Embryonic facial prominence (tissue), 1 donor: ENCODE data around the gene MT1M.
"Not testable (repeated sequence)": the region's sequence is repeated elsewhere in the genome, so short reads cannot be mapped to it uniquely, and the experiment has no call there.

Source experiments
- DNase-seq: peaks from one replicate; pipeline ENCODE4 v3.0.0-alpha.2; 2016; ENCODE audit errors: extremely low spot score

Gene MT1M

DNA sequence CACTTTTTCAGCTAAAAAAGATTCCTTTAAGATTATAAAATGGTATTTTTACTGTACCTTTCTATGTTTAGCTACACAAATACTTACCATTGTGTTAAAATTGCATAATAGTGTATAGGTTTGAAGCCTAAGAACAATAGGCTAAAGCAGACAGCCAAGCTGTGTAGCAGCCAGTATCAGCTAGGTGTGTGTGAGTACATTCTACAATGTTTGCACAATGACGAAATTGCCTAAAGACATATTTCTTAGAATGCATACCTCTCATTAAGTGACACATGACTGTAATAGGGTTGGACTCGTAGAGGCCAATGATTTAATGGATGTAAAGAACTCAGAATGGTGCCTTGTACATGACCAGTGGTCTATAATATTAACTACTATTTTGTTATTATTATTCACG, 17.4 kb downstream of the MT1M start:
- no peak for DNase-seq

DNA sequence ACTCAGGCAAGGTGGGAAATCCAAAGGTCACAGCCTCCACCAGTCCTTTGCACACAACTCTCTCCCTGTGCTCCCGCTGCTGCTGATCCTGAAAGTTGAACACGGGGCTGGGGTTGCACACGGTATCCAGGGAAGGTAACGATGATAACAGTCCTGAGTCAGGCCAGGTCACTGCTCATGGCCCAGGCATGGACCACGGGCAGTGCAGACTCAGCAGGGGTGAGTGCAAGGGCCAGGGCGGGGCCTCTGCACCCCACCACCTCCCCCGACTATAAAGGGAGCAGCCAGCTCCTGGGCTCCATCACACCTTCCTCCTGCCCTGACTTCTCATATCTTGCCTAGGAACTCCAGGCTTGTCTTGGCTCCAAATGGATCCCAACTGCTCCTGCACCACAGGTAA, 19.1 kb downstream of the MT1M start, which contains the start of gene MT1B:
Gene MT1B, plus strand, starts transcription at position 301 of the 400 bp plus-strand sequence. Its CDS starts 68 bp downstream, at position 369.
- DNase-seq, result no peak

DNA sequence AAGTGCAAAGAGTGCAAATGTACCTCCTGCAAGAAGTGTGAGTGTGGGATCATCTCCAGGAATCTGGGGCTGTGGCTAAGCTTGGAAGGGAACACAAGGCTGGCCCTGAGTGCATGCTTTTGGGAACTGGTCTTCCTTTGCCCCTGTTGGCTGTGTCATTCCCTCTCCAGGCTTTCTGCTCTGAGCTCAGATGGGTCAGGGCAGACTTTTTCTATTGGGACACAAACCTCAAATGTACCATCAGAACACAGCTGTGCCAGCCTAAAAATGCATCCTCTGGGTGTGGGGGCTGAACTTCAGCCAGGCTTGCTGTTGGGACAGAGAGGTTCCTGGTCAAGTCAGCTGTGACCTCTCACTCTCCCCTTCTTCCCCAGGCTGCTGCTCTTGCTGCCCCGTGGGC, 20.1 kb downstream of the MT1M start:
- DNase-seq, result no peak

DNA sequence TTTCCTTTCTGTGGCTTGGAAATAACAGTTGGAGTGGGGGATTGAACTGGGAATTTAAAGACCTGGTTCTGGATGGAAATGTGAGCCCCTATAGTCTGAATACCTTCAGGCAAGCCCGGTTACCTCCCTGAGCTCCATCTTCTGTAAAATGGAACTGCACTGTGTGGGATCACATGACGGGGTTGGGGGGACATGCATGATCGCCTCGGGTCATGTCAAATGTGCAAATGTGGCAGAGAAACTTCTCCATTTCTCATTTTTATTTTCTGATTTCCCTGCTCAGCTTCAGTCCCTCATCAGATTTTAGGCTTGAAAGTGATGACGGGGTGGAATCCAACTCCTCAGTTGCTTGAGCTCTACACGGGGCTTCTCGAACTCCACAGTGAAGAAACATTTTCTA, 20.8 kb downstream of the MT1M start:
- no peak for DNase-seq

DNA sequence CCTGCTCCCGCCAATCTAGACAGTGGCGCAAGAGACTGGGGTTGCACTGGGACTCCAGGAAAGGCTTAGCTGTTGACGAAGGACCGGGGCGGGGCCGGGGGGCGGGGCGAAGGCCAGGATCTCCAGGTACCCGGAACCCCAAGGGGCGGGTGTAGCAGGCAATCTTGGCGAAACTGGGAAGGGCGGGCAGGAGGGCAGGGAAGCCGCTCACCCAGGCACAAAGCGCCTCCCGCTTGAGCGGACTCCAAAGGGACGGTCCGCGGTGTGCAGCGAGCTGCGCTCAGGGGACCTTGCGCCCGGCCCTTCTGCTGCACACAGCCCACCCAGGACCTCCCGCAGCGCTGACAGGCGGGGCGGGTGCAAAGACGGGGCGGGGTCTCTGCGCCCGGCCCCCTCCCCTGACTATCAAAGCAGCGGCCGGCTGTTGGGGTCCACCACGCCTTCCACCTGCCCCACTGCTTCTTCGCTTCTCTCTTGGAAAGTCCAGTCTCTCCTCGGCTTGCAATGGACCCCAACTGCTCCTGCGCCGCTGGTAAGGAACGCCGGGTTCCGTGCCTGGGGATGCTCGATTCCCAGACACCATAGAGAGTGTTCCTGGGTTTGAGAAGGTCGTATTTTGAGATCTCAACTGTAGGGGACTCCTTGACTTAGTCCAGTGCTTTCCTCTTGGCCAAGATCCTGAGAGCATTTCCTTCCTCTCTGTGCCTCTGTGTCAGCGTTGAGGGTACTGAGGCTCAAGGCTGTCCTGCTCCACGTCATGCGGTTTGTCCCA, 25.3 kb downstream of the MT1M start, which contains the start of gene MT1F:
Gene MT1F, plus strand, starts transcription at position 405 of the 772 bp plus-strand sequence. Its CDS starts 100 bp downstream, at position 505.
- DNase-seq, result no peak

DNA sequence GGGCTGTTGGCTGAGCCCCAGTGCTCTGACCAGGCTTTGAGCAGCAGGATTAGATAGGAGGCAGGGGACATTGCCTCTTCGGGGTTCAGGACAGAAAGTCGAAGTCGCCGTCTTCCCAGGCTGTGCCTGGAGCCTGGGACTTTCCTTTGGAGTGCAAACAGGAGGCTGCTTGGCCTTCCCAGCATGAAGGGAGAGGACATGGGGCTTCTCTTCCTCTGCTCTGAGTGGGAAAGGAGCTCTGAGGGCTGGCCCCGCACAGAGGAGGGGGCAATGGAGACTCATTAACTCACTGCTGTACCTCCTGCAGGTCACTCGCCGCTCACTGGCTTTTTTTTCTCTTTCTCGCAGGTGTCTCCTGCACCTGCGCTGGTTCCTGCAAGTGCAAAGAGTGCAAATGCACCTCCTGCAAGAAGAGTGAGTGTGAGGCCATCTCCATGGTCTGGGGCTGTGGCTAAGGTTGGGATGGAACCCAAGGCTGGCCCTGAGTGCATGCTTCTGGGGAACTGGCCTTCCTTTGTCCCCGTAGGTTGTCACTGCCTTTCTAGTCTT, 25.9 kb downstream of the MT1M start:
- no peak for DNase-seq

DNA sequence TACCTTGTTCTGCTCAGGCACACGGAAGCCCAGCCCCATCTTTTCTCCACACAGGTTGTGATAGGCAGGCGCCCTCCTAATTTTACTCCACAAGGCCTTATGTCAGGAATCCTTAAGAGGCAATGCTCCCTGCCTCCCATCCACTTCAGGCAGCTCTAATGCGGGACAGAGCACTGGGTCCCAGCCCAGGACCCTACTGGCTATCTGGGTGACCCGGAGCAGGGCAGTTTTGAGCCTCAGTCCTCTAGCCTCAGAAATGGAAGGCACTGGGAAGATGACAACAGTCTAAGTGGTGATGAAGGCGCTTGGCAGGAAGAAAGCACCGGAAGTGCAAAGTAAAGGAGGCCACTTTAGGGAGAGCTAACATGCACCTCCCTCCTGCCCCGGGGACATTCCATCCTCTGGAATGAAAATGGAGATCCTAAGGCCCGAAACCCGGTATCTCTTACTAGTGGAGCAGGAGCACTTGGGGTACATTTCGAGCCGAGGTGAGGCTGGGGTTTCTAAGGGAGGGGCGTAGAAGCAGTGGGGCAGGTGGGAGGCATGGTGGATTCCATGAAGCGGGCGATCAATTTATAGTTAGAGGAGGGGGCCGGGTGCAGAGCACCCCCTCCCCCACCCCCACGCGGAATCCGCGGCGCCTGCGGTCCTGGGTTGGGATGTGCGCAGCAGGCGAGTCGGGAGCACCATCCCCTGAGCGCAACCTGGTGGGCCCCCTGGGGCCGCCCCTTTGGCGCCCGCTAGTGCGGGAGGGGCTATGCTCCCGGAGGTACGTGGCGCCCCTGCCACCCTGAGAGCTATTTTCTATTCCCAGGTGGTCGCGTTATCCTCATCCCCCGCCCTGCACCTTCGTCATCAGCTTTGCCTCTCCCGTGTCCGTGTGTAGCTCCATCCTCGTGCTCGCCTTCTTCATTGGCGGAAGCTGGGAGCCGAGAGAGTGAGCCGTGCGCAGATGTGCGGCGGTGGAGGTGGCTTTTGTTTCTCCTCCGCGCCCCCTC, 30.2 kb downstream of the MT1M start:
- DNase-seq, result no peak

DNA sequence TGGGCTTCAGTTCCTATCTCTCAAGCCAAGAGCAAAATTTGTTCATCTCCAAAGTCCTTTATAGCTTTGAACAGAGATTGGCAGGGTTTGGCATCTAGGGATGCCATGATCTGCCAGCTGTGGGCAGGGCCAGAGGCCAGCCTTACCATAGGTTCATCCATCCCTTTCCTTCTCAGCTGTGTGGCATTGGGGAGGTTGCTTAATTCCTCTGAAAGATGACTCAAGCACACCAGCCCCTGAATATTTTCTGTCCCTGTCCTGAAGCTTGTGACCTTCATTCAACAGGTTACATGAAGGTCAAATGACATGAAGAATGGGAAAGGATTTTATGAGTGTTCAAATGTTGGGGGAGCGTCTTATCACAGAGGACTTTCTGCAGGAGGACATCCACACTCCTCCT, 32.0 kb downstream of the MT1M start:
- no peak for DNase-seq

DNA sequence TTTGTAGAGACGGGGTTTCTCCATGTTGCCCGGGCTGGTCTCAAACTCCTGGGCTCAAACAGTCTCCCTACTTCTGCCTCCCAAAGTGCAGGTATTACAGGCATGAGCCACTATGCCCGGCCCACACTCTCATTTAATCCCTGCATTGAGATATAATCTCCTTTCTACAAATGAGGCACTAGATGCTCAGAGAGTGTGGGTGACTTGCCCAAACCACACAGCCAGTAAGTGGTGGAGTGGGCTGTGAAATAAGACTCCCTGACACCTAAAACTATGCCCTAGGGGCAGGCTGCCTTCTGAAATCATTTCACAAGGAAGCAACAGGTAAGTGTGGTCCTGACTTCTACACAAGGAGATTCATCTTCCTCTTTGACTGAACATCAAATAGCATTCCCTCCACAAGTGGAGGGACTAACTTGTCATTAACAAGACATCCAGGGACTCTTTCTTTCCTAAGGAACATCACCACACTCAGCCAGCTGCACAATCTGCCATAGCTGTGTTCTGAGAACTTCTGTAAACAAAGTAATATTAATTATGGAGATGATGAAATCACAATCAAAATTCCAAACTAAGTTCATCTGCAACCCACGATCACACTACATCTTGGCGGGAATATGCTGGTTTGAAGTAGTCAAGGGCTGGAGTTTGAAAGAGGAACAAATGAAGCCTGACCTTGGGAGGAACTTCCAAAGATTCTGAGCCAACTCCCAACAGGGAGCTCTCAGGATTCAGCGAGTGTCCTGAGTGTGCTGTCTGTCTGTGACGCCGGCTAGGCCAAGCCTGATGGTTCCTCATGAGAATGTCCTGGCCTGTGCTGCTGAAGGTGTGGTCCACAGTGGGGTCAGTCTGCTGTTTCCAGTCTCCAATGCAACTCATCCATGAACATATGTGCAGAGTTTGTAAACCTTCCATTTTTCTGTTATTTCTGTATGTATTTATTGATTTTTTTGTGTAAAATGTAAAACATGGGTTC, 33.1 kb downstream of the MT1M start:
- DNase-seq, result not testable (repeated sequence)

DNA sequence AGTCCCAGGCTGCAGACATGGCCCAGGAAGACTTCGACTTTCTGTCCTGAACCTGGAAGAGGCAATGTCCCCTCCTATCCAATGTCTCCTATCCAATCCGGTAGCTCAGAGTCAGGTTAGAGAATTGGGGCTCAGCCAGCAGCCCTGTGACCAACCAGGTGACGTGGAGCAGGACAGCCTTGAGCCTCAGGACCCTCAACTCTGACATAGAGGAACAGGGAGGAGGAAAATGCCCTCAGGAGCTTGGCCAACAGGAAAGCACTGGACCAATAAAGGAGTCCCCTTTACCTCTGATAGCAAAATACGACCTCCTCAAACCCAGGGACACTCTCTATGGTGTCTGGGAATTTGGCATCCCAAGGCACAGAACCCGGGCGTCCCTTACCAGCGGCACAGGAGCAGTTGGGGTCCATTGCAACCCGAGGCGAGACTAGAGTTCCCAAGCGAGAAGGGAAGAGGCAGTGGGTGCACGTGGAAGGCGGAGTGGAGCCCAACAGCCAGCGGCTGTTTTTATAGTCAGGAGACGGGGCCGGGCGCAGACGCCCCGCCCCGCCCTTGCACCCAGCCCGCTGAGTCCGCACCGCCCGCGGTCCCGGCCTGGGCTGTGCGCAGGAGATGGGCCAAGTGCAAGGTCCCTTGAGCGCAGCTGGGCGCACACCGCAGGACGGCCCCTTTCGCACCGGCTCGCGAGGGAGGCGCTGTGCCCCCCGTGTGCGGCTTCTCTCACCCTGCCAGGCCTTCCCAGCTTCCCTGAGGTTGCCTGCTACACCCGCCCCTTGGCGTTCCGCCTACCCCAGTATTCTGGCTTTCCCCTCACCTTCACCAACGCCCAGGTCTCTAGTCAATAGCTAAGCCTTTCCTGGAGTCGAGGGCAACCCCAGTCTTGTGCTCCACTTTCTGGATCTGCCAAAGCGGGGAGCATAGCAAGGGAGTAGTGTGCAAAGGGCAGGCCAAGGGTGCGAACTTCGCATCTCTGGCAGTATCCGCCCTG, 35.4 kb downstream of the MT1M start, which contains the start of gene MT1G:
Gene MT1G, minus strand, starts transcription at position 485 of the 991 bp plus-strand sequence. Its CDS starts 72 bp downstream, at position 413.
- DNase-seq, result no peak

DNA sequence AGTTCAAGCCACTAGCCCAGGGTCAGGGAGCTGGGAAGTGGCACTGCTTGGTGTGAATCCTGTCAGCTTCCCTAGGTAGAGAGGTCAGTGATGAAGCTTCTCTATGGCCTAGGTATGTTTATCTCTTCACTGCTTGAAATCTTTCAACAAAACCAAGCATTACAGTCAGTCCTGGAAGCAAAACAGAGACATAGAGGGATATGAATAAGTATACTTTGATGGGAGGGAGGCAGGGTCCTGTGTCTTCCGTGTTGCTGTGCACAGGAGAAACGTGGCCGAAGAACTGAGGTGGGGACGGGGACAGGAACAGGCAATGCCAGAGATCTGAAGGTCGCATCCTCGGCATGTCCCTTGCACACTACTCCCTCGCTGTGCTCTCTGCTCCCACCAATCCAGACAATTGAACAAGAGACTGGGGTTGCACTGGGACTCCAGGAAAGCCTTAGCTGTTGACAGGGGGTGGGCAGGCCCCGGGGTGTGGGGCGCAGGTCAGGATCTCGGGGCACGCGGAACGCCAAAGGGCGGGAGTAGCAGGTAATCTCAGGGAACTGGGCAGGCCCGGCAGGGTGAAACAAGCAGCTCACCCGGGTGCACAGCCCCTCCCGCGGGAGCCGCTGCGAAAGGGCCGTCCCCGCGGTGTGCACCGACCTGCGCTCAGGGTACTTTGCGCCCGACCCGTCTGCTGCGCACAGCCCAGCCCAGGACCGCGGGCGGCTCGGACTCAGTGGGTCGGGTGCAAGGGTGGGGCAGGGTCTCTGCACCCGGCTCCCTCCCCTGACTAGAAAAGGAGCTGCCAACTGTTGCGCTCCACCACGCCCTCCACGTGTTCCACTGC, 36.8 kb downstream of the MT1M start, which contains the start of gene MT1H:
Gene MT1H, plus strand, starts transcription at position 810 of the 835 bp plus-strand sequence. CDS start 71 bp downstream, outside the sequence.
- DNase-seq, result no peak

DNA sequence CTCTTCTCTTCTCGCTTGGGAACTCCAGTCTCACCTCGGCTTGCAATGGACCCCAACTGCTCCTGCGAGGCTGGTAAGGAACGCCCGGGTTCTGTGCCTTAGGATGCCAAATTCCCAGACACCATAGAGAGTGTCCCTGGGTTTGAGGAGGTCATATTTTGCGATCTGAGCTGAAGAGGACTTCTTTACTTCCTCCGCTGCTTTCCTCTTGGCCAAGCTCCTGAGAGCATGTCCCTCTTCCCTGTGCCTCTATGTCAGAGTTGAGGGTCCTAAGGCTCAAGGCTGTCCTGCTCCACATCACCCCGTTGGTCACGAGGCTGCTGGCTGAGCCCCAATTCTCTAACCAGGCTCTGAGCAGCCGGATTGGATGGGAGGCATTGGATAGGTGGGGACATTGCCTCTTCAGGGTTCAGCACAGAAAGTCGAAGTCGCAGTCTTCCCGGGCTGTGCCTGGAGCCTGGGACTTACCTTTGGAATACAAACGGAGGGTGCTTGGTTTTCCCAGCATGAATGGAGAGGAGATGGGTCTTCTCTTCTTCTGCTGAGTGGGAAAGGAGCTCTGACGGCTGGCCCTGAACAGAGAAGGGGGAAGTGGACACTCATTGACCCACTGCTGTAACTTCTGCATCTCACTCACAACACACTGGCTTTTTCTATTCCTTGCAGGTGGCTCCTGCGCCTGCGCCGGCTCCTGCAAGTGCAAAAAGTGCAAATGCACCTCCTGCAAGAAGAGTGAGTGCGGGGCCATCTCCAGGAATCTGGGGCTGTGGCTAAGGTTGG, 37.6 kb downstream of the MT1M start:
- no peak for DNase-seq

DNA sequence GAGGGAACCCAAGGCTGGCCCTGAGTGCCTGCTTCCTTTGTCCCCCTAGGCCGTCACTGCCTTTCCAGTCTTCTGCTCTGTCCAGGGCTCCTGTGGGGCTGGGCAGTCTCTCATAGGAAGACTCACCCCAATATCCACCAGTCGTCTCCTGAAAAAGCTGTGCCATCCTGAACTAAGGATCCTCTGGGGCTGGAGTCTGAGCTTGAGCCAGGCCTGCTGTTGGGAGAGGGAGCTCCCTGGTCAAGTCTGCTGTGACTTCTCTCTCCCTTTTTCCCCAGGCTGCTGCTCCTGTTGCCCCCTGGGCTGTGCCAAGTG, 38.1 kb downstream of the MT1M start:
- no peak for DNase-seq

DNA sequence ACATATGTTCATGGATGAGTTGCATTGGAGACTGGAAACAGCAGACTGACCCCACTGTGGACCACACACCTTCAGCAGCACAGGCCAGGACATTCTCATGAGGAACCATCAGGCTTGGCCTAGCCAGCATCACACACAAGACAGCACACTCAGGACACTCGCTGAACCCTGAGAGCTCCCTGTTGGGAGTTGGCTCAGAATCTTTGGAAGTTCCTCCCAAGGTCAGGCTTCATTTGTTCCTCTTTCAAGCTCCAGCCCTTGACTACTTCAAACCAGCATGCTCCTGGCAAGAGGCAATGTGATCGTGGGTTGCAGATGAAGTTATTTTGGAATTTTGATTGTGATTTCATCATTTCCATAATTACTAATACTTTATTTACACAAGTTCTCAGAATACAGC, 39.2 kb downstream of the MT1M start:
- not testable (repeated sequence) for DNase-seq

DNA sequence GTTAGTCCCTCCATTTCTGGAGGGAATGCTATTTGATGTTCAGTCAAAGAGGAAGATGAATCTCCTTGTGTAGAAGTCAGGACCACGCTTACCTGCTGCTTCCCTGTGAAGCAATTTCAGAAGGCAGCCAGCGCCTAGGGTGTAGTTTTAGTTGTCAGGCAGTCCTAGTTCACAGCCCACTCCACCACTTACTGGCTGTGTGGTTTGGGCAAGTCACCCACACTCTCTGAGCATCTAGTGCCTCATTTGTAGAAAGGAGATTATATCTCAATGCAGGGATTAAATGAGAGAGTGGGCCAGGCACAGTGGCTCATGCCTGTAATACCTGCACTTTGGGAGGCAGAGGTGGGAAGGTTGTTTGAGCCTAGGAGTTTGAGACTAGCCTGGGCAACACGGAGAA, 39.7 kb downstream of the MT1M start:
- DNase-seq, result not testable (repeated sequence)

DNA sequence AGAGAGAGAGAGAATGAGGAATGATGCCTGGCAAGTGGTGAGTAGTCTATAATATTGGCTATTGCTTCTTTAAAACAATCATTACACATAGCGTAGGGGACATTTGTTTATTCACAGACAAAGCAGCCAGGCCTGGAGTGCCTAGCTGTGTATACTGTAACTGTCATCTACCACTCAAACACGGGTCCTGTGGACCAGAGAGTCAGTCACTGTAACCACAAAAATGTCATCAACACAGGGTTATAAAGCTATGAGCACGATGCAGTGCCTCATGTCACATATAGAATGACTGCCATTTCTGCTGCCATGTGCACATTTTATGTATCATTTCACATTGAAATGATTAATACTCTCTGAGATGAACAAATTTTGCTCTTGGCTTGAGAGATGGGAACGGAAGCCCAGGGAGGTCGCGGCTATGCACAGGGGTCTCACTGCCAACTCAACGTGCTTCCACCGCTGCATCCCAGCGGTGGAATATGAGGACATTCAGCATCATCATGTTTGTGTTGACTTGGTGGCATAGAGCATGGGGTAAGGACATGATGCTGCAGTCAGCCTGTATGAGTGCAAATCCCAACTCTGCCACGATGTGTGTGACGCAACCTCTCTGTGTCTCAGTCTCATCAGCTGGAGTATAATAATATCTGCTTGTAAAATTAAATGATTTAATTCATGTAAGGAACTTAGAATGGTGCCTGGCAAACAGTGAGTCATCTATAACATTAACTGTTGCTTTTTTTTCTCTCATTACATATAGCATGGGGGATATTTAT, 40.5 kb downstream of the MT1M start:
- DNase-seq, result no peak

DNA sequence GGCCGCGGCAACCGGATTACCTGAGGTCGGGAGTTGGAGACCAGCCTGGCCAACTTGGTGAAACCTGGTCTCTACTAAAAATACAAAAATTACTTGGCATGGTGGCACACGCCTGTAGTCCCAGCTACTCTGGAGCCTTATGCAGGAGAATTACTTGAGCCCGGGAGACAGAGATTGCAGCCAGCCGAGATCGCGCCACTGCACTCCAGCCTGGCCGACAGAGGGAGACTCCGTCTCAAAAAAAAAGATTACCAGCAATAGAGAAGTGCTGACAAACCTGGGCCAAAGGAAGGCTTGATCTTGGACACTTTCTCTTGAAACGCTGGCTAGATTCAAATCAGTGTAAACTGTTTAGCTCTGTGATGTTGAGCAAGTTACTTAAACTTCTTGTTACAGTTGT, 41.5 kb downstream of the MT1M start:
- DNase-seq, result no peak
